Right lobe of liver (tissue), 4 donors: ENCODE data around the gene MYO15B.

Source experiments
- POLR2A ChIP-seq: fragments of 450-650 bp; IDR thresholded peaks from one replicate; pipeline ENCODE4 v1.6.1; 2017; ENCODE audit warnings: antibody characterized with exemption, mild to moderate bottlenecking
- TF ChIP-seq, protein P1 (sequence below), 4 donors: fragments of 200-600 bp in 3 of 4; fragments of 450-650 bp in 1 of 4; IDR thresholded peaks; one replicate each; pipeline versions ENCODE4 v1.5.1 to v1.8.0; 2016 to 2022; ENCODE audit warnings: antibody characterized with exemption in 4 of 4, mild to moderate bottlenecking in 2 of 4
- donor health status: DM: no; HTN: no; CAD: no.
- donor health status: DM: no; HTN: no; CAD: no.
- donor health status: DM: no; HTN: yes; CAD: no.

DNA sequence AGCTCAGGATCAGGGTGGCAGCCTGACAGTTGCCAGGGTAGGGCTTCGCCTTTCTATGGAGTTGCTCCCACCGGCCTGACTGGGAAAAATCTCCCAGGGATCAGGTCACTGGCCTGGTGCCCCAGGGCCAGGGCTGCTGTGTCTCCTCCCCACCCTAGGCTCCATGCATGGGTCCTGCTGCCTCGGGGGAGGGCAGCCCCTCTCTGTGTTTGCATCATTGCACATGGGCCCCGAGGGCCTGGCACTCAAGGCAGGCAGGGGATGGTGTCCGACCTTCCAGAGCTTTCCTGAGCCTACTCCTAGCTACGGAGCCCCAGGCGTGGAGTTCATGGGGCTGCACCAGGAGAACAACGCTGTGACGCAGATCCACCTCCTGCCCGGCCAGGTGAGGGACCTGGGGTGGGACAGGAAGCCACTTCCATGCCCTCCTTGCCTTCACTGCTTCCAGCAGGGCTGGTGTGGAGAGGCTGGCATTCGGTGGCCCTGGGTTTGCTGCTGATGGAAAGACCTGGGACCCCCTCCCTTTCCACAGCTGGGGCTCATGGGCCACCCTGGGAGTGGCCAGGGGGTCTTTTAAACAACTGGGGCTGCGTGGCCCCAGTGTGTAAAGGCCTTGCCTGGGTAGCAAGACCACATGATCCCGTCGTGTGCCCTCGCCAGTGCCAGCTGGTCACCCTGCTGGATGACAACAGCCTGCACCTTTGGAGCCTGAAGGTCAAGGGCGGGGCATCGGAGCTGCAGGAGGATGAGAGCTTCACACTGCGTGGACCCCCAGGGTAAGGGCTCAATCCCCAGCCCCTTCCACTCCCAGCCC lies 29.5 kb upstream of the MYO15B start:
- no peak for TF ChIP-seq POLR2A
- TF ChIP-seq, protein P1, sequence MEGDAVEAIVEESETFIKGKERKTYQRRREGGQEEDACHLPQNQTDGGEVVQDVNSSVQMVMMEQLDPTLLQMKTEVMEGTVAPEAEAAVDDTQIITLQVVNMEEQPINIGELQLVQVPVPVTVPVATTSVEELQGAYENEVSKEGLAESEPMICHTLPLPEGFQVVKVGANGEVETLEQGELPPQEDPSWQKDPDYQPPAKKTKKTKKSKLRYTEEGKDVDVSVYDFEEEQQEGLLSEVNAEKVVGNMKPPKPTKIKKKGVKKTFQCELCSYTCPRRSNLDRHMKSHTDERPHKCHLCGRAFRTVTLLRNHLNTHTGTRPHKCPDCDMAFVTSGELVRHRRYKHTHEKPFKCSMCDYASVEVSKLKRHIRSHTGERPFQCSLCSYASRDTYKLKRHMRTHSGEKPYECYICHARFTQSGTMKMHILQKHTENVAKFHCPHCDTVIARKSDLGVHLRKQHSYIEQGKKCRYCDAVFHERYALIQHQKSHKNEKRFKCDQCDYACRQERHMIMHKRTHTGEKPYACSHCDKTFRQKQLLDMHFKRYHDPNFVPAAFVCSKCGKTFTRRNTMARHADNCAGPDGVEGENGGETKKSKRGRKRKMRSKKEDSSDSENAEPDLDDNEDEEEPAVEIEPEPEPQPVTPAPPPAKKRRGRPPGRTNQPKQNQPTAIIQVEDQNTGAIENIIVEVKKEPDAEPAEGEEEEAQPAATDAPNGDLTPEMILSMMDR (IDR thresholded peaks at IDR 0.05) = no peak
